RWPE2 (cell line): ENCODE data around the gene ZBTB12.

Experiments used
- ATAC-seq: fragments of 200-7000 bp; cut with Tn5 transposase; 3 replicates; pipeline ENCODE4 v1.9.1; 2021; ENCODE audit warnings: low read depth
- DNase-seq: peaks from one replicate; pipeline ENCODE4 v3.0.0-alpha.2; 2020; ENCODE audit warnings: low spot score
- H3K27ac ChIP-seq: fragments of 450-650 bp; 2 replicates; pipeline ENCODE4 v1.5.1; 2017; ENCODE audit warnings: mild to moderate bottlenecking; ENCODE audit not compliant: poor library complexity, severe bottlenecking
- H3K27me3 ChIP-seq: fragments of 250-450 bp; sonication (Bioruptor Pico); 2 replicates; pipeline ENCODE4 v1.5.1; 2021; ENCODE audit warnings: mild to moderate bottlenecking, moderate library complexity; ENCODE audit not compliant: insufficient read depth, poor library complexity, severe bottlenecking
- H3K36me3 ChIP-seq: fragments of 250-450 bp; sonication (Bioruptor Pico); 2 replicates; pipeline ENCODE4 v1.5.1; 2020; ENCODE audit warnings: low read depth, mild to moderate bottlenecking, moderate library complexity
- H3K4me1 ChIP-seq: fragments of 250-450 bp; sonication (Bioruptor Pico); 2 replicates; pipeline ENCODE4 v1.5.1; 2021; ENCODE audit warnings: mild to moderate bottlenecking, moderate library complexity; ENCODE audit not compliant: insufficient read depth, poor library complexity, severe bottlenecking
- H3K4me3 ChIP-seq: fragments of 250-450 bp; sonication (Bioruptor Pico); 2 replicates; pipeline ENCODE4 v1.5.1; 2021; ENCODE audit warnings: mild to moderate bottlenecking, moderate library complexity; ENCODE audit not compliant: severe bottlenecking
- H3K9me3 ChIP-seq: fragments of 250-450 bp; sonication (Bioruptor Pico); 2 replicates; pipeline ENCODE4 v1.5.1; 2021; ENCODE audit warnings: mild to moderate bottlenecking, moderate library complexity; ENCODE audit not compliant: severe bottlenecking
- TF ChIP-seq, protein P1 (sequence below): fragments of 450-650 bp; IDR thresholded peaks from one replicate; pipeline ENCODE4 v1.5.1; 2017; ENCODE audit warnings: mild to moderate bottlenecking, moderate library complexity; ENCODE audit not compliant: poor library complexity, severe bottlenecking

The ZBTB12 gene

DNA sequence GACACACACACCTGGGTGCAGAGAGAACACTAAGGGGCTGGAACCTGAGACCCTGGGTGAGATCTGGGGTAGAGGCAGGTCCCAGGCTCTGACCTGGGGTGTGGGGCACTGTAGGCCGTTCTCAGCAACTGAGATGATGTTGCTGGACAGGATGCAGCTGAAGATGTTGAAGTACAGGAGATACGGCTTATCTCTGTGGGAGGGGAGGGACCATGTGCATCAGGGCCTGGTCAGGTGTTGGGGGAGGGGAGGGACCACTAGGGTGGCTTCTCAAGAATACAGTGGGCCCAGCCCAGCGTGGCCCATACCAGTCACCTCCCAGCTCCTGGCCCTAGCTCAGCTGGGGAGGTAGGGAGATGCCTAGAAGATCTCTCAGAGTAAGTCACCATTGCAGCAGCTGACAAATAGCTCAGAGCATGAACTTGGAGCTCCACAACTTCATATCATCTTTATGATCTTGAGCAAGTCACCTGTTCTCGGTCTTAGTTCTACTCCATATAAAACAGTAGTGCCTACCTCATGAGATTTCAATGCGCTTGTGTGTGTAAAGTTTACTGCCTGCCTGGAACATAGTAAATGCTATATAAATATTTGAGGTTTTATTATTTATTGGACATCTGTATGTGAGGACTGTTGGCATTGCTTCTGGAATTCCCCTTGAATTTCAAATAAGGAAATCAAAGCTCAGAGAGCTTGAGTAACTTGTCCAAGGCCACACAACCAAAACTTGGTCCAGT lies 26.9 kb downstream of the ZBTB12 start:
- no peak for ATAC-seq
- H3K27me3 ChIP-seq = no peaks in the 10 kb centered on the region
- TF ChIP-seq, protein P1, sequence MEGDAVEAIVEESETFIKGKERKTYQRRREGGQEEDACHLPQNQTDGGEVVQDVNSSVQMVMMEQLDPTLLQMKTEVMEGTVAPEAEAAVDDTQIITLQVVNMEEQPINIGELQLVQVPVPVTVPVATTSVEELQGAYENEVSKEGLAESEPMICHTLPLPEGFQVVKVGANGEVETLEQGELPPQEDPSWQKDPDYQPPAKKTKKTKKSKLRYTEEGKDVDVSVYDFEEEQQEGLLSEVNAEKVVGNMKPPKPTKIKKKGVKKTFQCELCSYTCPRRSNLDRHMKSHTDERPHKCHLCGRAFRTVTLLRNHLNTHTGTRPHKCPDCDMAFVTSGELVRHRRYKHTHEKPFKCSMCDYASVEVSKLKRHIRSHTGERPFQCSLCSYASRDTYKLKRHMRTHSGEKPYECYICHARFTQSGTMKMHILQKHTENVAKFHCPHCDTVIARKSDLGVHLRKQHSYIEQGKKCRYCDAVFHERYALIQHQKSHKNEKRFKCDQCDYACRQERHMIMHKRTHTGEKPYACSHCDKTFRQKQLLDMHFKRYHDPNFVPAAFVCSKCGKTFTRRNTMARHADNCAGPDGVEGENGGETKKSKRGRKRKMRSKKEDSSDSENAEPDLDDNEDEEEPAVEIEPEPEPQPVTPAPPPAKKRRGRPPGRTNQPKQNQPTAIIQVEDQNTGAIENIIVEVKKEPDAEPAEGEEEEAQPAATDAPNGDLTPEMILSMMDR = no peak
- H3K4me3 ChIP-seq = no peak overlapping the region
- H3K27ac ChIP-seq = no peak overlapping the region
- H3K4me1 ChIP-seq = no peaks in the 10 kb centered on the region
- no peaks in the 10 kb centered on the region for H3K9me3 ChIP-seq
- no peak for DNase-seq
- peaks cover 3% of the 10 kb centered on the region; the same call in 1 of the 2 replicates for H3K36me3 ChIP-seq

DNA sequence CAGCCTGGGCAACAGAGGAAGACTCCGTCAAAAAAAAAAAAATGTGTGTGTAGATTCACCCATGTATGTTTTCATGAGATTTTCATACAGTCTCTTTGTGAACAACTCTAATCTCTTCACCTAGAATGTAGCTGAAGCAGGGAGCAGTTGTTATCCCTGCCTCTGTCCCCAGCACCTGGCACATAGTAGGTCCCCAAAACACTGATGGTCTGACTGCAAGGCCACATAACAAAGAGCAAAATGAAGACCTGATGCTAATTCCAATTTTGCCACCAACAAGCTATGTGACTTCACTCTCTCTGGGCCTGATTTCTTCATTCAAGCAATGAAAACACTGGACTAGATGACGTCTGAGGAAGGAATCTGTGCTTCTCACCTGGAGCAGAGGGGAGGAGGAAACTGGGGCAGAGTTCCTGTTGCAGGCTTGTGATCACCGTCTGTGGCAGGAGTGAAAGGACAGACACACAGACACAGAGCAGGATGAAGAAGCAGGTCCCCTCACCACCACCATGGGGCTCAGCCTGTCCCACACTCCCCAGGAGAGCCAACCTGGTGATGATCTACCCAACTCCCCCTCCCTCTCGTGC lies 27.7 kb downstream of the ZBTB12 start:
- Histone ChIP-seq H3K4me3 (no peak overlapping the region), H3K36me3 (no peaks in the 10 kb centered on the region), H3K9me3 (no peaks in the 10 kb centered on the region), H3K27ac (no peak overlapping the region), H3K27me3 (no peaks in the 10 kb centered on the region), H3K4me1 (no peaks in the 10 kb centered on the region)
- DNase-seq (no peak), ATAC-seq (no peak)
- TF ChIP-seq, protein P1 = no peak

DNA sequence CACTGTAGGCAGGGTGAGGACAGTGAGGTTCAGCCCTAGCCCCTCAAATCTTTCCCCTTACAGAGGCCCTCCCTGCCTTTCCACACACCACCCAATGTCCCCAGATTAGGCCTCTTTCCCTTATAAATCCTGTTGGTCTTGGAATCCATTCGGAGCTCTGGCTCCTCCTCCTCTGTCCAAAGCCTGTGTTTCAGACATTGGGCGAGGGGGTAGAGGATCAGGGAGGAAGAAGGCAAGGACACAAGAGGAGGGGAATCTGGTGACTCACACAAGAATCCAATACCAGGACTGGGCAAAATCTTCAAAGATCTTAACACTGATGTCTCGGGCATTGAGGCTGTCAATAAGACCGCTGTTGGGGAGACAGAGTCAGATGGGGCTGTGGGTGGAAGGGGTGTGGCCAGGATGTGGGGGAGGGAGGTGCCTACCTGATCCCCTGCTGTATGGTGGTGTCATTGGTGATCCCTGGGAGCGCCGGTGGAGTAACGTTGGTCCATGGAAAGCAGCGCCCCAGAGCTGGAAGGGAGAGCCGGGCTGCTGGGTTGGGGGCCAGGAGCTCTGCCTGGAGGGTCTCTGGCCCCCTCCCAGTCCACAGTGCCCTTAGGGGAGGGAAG lies 30.7 kb downstream of the ZBTB12 start:
- DNase-seq (no peak), ATAC-seq (0 out of 3 replicates have a peak, but pooled peaks have one; percentile 27)
- TF ChIP-seq, protein P1 = no peak
- Histone ChIP-seq H3K27me3 (no peaks in the 10 kb centered on the region), H3K4me1 (no peaks in the 10 kb centered on the region), H3K9me3 (no peaks in the 10 kb centered on the region), H3K4me3 (no peak overlapping the region), H3K27ac (no peak overlapping the region), H3K36me3 (no peaks in the 10 kb centered on the region)

DNA sequence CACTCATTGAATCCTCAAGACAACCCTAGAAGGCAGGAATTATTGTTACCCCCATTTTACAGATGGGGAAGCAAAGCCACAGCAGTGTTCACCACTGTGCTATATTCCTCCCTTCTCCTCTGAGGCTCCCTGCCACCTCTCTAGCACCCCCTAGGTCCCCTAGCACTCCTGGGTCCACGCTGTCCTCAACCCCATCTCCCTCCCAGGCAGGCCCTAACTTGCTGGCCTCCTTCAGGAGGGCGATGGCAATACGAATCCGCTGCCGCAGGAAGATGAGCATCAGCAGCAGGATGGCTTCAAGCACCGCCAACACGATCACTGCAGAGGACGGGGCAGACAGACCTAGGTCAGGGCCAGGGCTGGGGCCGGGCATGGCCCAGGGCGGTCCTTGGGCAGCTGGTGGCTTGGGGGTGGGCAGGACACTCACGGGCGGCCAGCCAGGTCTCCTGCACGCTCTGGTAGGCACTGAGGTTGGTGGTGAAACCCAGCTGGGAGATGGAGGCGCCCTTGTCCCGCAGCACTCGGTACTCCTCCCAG lies 31.4 kb downstream of the ZBTB12 start:
- TF ChIP-seq, protein P1 = no peak
- no peaks in the 10 kb centered on the region for H3K27me3 ChIP-seq
- no peak for ATAC-seq
- H3K27ac ChIP-seq = no peak overlapping the region
- no peak overlapping the region for H3K4me3 ChIP-seq
- DNase-seq = no peak
- no peaks in the 10 kb centered on the region for H3K4me1 ChIP-seq
- no peaks in the 10 kb centered on the region for H3K36me3 ChIP-seq
- H3K9me3 ChIP-seq = no peaks in the 10 kb centered on the region
